CD14-positive monocyte (primary cell): ENCODE data around the gene MEOX1. TPM values are rescaled to one million over a fixed set of nuclear protein-coding genes. Genes with fewer than 3 reads are reported as not detected.

Experiments used
- DNase-seq, 3 donors: peaks; one replicate each; pipeline ENCODE4 v3.0.0-alpha.2; 2011 to 2022
- H2AFZ ChIP-seq: 2 replicates; pipeline ENCODE4 v1.6.0; 2012; ENCODE audit warnings: mild to moderate bottlenecking, low read depth, low read length, inconsistent platforms; ENCODE audit not compliant: insufficient read depth, poor library complexity, severe bottlenecking
- H3K27ac ChIP-seq, 2 donors: 1 replicate in 1 of 2; 2 replicates in 1 of 2; pipeline ENCODE4 v1.5.1; 2012 to 2013; ENCODE audit warnings: low read length in 2 of 2, control low read depth in 1 of 2, inconsistent platforms in 1 of 2, low read depth in 1 of 2, mild to moderate bottlenecking in 1 of 2
- H3K27me3 ChIP-seq, 2 donors: one replicate each; pipeline versions ENCODE4 v1.6.0 to v1.6.1; 2011 to 2013; ENCODE audit warnings: low read length in 2 of 2; ENCODE audit not compliant: control insufficient read depth in 2 of 2, insufficient read depth in 2 of 2
- H3K36me3 ChIP-seq, 2 donors: replicated peaks in 1 of 2; 1 replicate in 1 of 2; 2 replicates in 1 of 2; pipeline versions ENCODE4 v1.5.1 to v1.6.1; 2012 to 2013; ENCODE audit warnings: low read length in 2 of 2, control low read depth in 1 of 2, inconsistent platforms in 1 of 2, mild to moderate bottlenecking in 1 of 2; ENCODE audit not compliant: insufficient read depth in 2 of 2, control insufficient read depth in 1 of 2
- H3K4me1 ChIP-seq, 2 donors: 1 replicate in 1 of 2; 2 replicates in 1 of 2; pipeline versions ENCODE4 v1.5.1 to v1.6.1; 2012 to 2013; ENCODE audit warnings: low read length in 2 of 2, control low read depth in 1 of 2, inconsistent platforms in 1 of 2, mild to moderate bottlenecking in 1 of 2, moderate library complexity in 1 of 2; ENCODE audit not compliant: insufficient read depth in 2 of 2, control insufficient read depth in 1 of 2
- H3K4me2 ChIP-seq: replicated peaks from 2 replicates; pipeline ENCODE3; 2012; ENCODE audit warnings: low read length, moderate library complexity, mild to moderate bottlenecking; ENCODE audit not compliant: poor library complexity, severe bottlenecking; ENCODE audit errors: extremely low read depth
- H3K4me3 ChIP-seq, 3 experiments: fragments of 200-600 bp in 1 of 3; sonication (generic) in 1 of 3; replicated peaks in 1 of 3; 1 replicate in 2 of 3; 2 replicates in 1 of 3; pipeline ENCODE4 v1.5.1; 2011 to 2013; ENCODE audit warnings: low read length in 3 of 3, mild to moderate bottlenecking in 3 of 3, control low read depth in 2 of 3, low read depth in 2 of 3, inconsistent platforms in 1 of 3, moderate library complexity in 1 of 3
- H3K79me2 ChIP-seq: 2 replicates; pipeline ENCODE4 v1.6.0; 2012; ENCODE audit warnings: mild to moderate bottlenecking, control low read depth, inconsistent platforms, low read length, moderate library complexity; ENCODE audit not compliant: insufficient read depth
- H3K9ac ChIP-seq: 2 replicates; pipeline ENCODE4 v1.6.0; 2017; ENCODE audit warnings: low read length, mild to moderate bottlenecking; ENCODE audit not compliant: insufficient read depth, poor library complexity, severe bottlenecking
- H3K9me3 ChIP-seq, 2 donors: replicated peaks in 1 of 2; 1 replicate in 1 of 2; 2 replicates in 1 of 2; pipeline versions ENCODE4 v1.5.1 to v1.6.1; 2012 to 2013; ENCODE audit warnings: low read length in 2 of 2, control low read depth in 1 of 2; ENCODE audit not compliant: control insufficient read depth in 1 of 2, insufficient read depth in 1 of 2
- H4K20me1 ChIP-seq: 2 replicates; pipeline ENCODE4 v1.6.0; 2012; ENCODE audit warnings: mild to moderate bottlenecking, low read length, control low read depth, moderate library complexity; ENCODE audit not compliant: insufficient read depth
- H3K27ac Mint-ChIP-seq, 7 donors: one replicate each; pipeline ENCODE4 v1.8.0; 2020; ENCODE audit warnings: mild to moderate bottlenecking in 7 of 7, mixed read lengths in 7 of 7, moderate library complexity in 6 of 7, inconsistent platforms in 2 of 7
- H3K27me3 Mint-ChIP-seq, 3 donors: one replicate each; pipeline ENCODE4 v1.8.0; 2021 to 2022; ENCODE audit warnings: low read depth in 3 of 3, mild to moderate bottlenecking in 3 of 3, mixed read lengths in 3 of 3, moderate library complexity in 3 of 3, inconsistent platforms in 1 of 3
- H3K36me3 Mint-ChIP-seq, 2 donors: one replicate each; pipeline ENCODE4 v1.8.0; 2020; ENCODE audit warnings: mixed read lengths in 2 of 2, inconsistent platforms in 1 of 2, mild to moderate bottlenecking in 1 of 2
- H3K4me1 Mint-ChIP-seq: one replicate; pipeline ENCODE4 v1.8.0; 2020; ENCODE audit warnings: mild to moderate bottlenecking, mixed read lengths
- H3K4me3 Mint-ChIP-seq, 2 donors: one replicate each; pipeline ENCODE4 v1.8.0; 2020; ENCODE audit warnings: mild to moderate bottlenecking in 2 of 2, mixed read lengths in 2 of 2, moderate library complexity in 1 of 2
- H3K9me3 Mint-ChIP-seq, 7 donors: one replicate each; pipeline ENCODE4 v1.8.0; 2020 to 2022; ENCODE audit warnings: mixed read lengths in 7 of 7, mild to moderate bottlenecking in 6 of 7, moderate library complexity in 6 of 7, inconsistent platforms in 2 of 7
- CTCF ChIP-seq: fragments of 200-600 bp; IDR thresholded peaks from one replicate; pipeline ENCODE4 v1.8.0; 2022; ENCODE audit warnings: antibody characterized with exemption, mild to moderate bottlenecking
- WGBS: methylation state at CpG from one replicate; pipeline ENCODE4 v1.1.5; 2013; ENCODE audit warnings: missing lambda C conversion rate; ENCODE audit not compliant: insufficient coverage; 5-methylcytosine and 5-hydroxymethylcytosine counted together
- intact Hi-C, 2 donors: fragments of 100-400 bp; cut with micrococcal nuclease; formaldehyde crosslinking; loops; one replicate each; pipeline versions ENCODE4 v1.15.0 to v1.15.1; 2023
- polyA plus RNA-seq, 3 donors: library from polyadenylated mRNA; depleted of rRNA in 1 of 3; unstranded in 2 of 3; stranded (reverse) in 1 of 3; fragments of 300-500 nt in 2 of 3; fragments of >200 nt in 1 of 3; fragmentation: Illumina TruSeq in 2 of 3; gene quantifications; 1 replicate in 2 of 3; 2 replicates in 1 of 3; pipeline ENCODE4 v1.2.3, GENCODE V29; 2012 to 2021

The MEOX1 gene
- polyA plus RNA-seq, 3 donors: 0.06 TPM; not detected in 2

- no peak for TF ChIP-seq CTCF
- peaks cover 0 to 1% (median 0%) of the 10 kb centered on the region in 7 donors for H3K9me3 Mint-ChIP-seq
- Histone ChIP-seq H3K9me3 (no peaks in the 10 kb centered on the region), H3K36me3 (no peaks in the 10 kb centered on the region), H4K20me1 (no peaks in the 10 kb centered on the region), H2AFZ (no peak overlapping the region), H3K9ac (no peak overlapping the region), H3K27ac (no peak overlapping the region), H3K79me2 (no peaks in the 10 kb centered on the region), H3K27me3 (no peaks in the 10 kb centered on the region), H3K4me2 (no peak overlapping the region), H3K4me1 (peaks cover 3 to 4% of the 10 kb centered on the region in 2 donors), H3K4me3 (no peak overlapping the region)
- intact Hi-C loops: no loop called here
- H3K36me3 Mint-ChIP-seq: no peaks in the 10 kb centered on the region
- H3K27me3 Mint-ChIP-seq: peaks cover 2 to 4% (median 2%) of the 10 kb centered on the region in 3 donors
- no peak overlapping the region for H3K4me3 Mint-ChIP-seq
- no peak overlapping the region for H3K27ac Mint-ChIP-seq
- H3K4me1 Mint-ChIP-seq: peaks cover 6% of the 10 kb centered on the region
- WGBS: no CpG with 5 or more reads among the region's 6 CpGs
- no peak for DNase-seq
These were observed 9.4 kb upstream of the MEOX1 start for GRCh38 chr17:43671031-43671692.

- no peaks in the 10 kb centered on the region for H3K4me1 ChIP-seq
- Mint-ChIP-seq H3K36me3 (no peaks in the 10 kb centered on the region), H3K27me3 (peaks cover 2 to 5% (median 2%) of the 10 kb centered on the region in 3 donors), H3K9me3 (peaks cover 0 to 1% (median 0%) of the 10 kb centered on the region in 7 donors), H3K4me1 (peaks cover under 1% of the 10 kb centered on the region), H3K4me3 (no peak overlapping the region), H3K27ac (no peak overlapping the region)
- H3K9ac ChIP-seq: no peak overlapping the region
- H3K4me3 ChIP-seq: no peak overlapping the region
- H3K27me3 ChIP-seq: no peaks in the 10 kb centered on the region
- H3K36me3 ChIP-seq: no peaks in the 10 kb centered on the region
- intact Hi-C loops: no loop called here
- H3K79me2 ChIP-seq: no peaks in the 10 kb centered on the region
- H3K4me2 ChIP-seq: no peak overlapping the region
- no peak overlapping the region for H3K27ac ChIP-seq
- 86% methylated on average over 1 of the region's 1 CpG for WGBS
- DNase-seq: no peak
- no peak for TF ChIP-seq CTCF
- H3K9me3 ChIP-seq: no peaks in the 10 kb centered on the region
- no peaks in the 10 kb centered on the region for H4K20me1 ChIP-seq
- no peak overlapping the region for H2AFZ ChIP-seq
These were observed 8.9 kb upstream of the MEOX1 start for GRCh38 chr17:43670645-43671030.
